ENCODE results near the gene FARP1.

GRCh38 chr13:98263841-98264240 lies 120.9 kb downstream of the FARP1 start:
- TF ChIP-seq, protein P1, sequence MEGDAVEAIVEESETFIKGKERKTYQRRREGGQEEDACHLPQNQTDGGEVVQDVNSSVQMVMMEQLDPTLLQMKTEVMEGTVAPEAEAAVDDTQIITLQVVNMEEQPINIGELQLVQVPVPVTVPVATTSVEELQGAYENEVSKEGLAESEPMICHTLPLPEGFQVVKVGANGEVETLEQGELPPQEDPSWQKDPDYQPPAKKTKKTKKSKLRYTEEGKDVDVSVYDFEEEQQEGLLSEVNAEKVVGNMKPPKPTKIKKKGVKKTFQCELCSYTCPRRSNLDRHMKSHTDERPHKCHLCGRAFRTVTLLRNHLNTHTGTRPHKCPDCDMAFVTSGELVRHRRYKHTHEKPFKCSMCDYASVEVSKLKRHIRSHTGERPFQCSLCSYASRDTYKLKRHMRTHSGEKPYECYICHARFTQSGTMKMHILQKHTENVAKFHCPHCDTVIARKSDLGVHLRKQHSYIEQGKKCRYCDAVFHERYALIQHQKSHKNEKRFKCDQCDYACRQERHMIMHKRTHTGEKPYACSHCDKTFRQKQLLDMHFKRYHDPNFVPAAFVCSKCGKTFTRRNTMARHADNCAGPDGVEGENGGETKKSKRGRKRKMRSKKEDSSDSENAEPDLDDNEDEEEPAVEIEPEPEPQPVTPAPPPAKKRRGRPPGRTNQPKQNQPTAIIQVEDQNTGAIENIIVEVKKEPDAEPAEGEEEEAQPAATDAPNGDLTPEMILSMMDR (IDR thresholded peaks at IDR 0.05) = no peak
- no peak for TF ChIP-seq POLR2A (IDR thresholded peaks at IDR 0.05)
